Measurements from ENCODE around the gene TMEM201.

GRCh38 chr1:9651220-9651564, 62.5 kb downstream of the TMEM201 start:
- no peak for TF ChIP-seq BHLHE40 (IDR thresholded peaks at IDR 0.05; ENCODE audit: borderline replicate concordance)
- TF ChIP-seq, protein P1, sequence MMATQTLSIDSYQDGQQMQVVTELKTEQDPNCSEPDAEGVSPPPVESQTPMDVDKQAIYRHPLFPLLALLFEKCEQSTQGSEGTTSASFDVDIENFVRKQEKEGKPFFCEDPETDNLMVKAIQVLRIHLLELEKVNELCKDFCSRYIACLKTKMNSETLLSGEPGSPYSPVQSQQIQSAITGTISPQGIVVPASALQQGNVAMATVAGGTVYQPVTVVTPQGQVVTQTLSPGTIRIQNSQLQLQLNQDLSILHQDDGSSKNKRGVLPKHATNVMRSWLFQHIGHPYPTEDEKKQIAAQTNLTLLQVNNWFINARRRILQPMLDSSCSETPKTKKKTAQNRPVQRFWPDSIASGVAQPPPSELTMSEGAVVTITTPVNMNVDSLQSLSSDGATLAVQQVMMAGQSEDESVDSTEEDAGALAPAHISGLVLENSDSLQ (IDR thresholded peaks at IDR 0.05) = no peak
- no peak for TF ChIP-seq SP1 (IDR thresholded peaks at IDR 0.05)
